HAP-1 (cell line): Measurements from ENCODE around the gene INPP5F.
"Not testable (repeated sequence)": the region's sequence is repeated elsewhere in the genome, so short reads cannot be mapped to it uniquely, and the experiment has no call there.

Experiments
- DNase-seq, 2 experiments: peaks; one replicate each; pipeline ENCODE4 v3.0.0-alpha.2; 2016 to 2020; ENCODE audit warnings: low spot score in 2 of 2
- H3K27me3 ChIP-seq: fragments of 250-450 bp; sonication (Bioruptor Pico); 2 replicates; pipeline ENCODE4 v1.5.1; 2020; ENCODE audit warnings: low read depth, mild to moderate bottlenecking, moderate library complexity
- H3K36me3 ChIP-seq: fragments of 250-450 bp; sonication (Bioruptor Pico); replicated peaks from 2 replicates; pipeline ENCODE4 v1.5.1; 2020; ENCODE audit warnings: mild to moderate bottlenecking
- H3K4me1 ChIP-seq: fragments of 250-450 bp; sonication (Bioruptor Pico); 2 replicates; pipeline ENCODE4 v1.5.1; 2020; ENCODE audit warnings: mild to moderate bottlenecking
- H3K4me3 ChIP-seq: fragments of 250-450 bp; sonication (Bioruptor Pico); 2 replicates; pipeline ENCODE4 v1.5.1; 2020; ENCODE audit warnings: mild to moderate bottlenecking, moderate library complexity
- H3K9me3 ChIP-seq: fragments of 250-450 bp; sonication (Bioruptor Pico); 2 replicates; pipeline ENCODE4 v1.5.1; 2020; ENCODE audit warnings: mild to moderate bottlenecking, moderate library complexity
- in situ Hi-C: fragments of 300-500 bp; cut with MboI; formaldehyde crosslinking; loops from 3 replicates; pipeline ENCODE4 v1.14.3; 2020; ENCODE audit warnings: low sequenced_read_pairs, inconsistent platforms, mixed read lengths

INPP5F gene

GRCh38 chr10:119693262-119693957 lies 32.4 kb upstream of the INPP5F start:
- peaks cover 3% of the 10 kb centered on the region for H3K4me1 ChIP-seq
- H3K27me3 ChIP-seq, result no peaks in the 10 kb centered on the region
- H3K9me3 ChIP-seq, result peaks cover 2% of the 10 kb centered on the region; the same call in 1 of the 2 replicates
- H3K4me3 ChIP-seq, result no peak overlapping the region
- DNase-seq, result no peak
- in situ Hi-C loops, result no loop called here
- no peaks in the 10 kb centered on the region for H3K36me3 ChIP-seq

GRCh38 chr10:119694608-119695007 lies 31.2 kb upstream of the INPP5F start:
- Histone ChIP-seq H3K27me3 (no peaks in the 10 kb centered on the region), H3K36me3 (no peaks in the 10 kb centered on the region), H3K9me3 (peaks cover 2% of the 10 kb centered on the region; the same call in 1 of the 2 replicates), H3K4me1 (no peaks in the 10 kb centered on the region), H3K4me3 (no peak overlapping the region)
- in situ Hi-C loops, result no loop called here
- DNase-seq, result no peak

GRCh38 chr10:119700321-119700954 lies 25.4 kb upstream of the INPP5F start:
- in situ Hi-C loops, result no loop called here
- Histone ChIP-seq H3K36me3 (no peaks in the 10 kb centered on the region), H3K4me3 (no peak overlapping the region), H3K9me3 (no peaks in the 10 kb centered on the region), H3K4me1 (peaks cover 7% of the 10 kb centered on the region; the same call in 1 of the 2 replicates), H3K27me3 (no peaks in the 10 kb centered on the region)
- DNase-seq, result no peak

- no peak overlapping the region for H3K4me3 ChIP-seq
- peaks cover 7% of the 10 kb centered on the region; the same call in 1 of the 2 replicates for H3K4me1 ChIP-seq
- H3K9me3 ChIP-seq, result no peaks in the 10 kb centered on the region
- H3K36me3 ChIP-seq, result no peaks in the 10 kb centered on the region
- in situ Hi-C loops, result no loop called here
- peak; percentile 54 to 67 for DNase-seq
- H3K27me3 ChIP-seq, result no peaks in the 10 kb centered on the region
These were observed 24.0 kb upstream of the INPP5F start for GRCh38 chr10:119701861-119702260.

GRCh38 chr10:119702583-119702982 lies 23.3 kb upstream of the INPP5F start:
- no peaks in the 10 kb centered on the region for H3K27me3 ChIP-seq
- no peak for DNase-seq
- no peak overlapping the region for H3K4me3 ChIP-seq
- peaks cover 7% of the 10 kb centered on the region; the same call in 1 of the 2 replicates for H3K4me1 ChIP-seq
- no peaks in the 10 kb centered on the region for H3K36me3 ChIP-seq
- in situ Hi-C loops, result no loop called here
- H3K9me3 ChIP-seq, result no peaks in the 10 kb centered on the region

GRCh38 chr10:119703903-119704508 lies 21.8 kb upstream of the INPP5F start:
- in situ Hi-C loops, result no loop called here

GRCh38 chr10:119705434-119705831 lies 20.4 kb upstream of the INPP5F start:
- H3K4me3 ChIP-seq, result no peak overlapping the region
- H3K4me1 ChIP-seq, result peaks cover 7% of the 10 kb centered on the region; the same call in 1 of the 2 replicates

More at GRCh38 chr10:119703903-119704508, 21.8 kb upstream of the INPP5F start:
- Histone ChIP-seq H3K4me3 (no peak overlapping the region), H3K4me1 (peaks cover 7% of the 10 kb centered on the region; the same call in 1 of the 2 replicates), H3K9me3 (no peaks in the 10 kb centered on the region), H3K27me3 (no peaks in the 10 kb centered on the region), H3K36me3 (no peaks in the 10 kb centered on the region)
- DNase-seq, result no peak

GRCh38 chr10:119706521-119707278 lies 19.1 kb upstream of the INPP5F start:
- Histone ChIP-seq H3K36me3 (no peaks in the 10 kb centered on the region), H3K4me3 (no peak overlapping the region), H3K9me3 (no peaks in the 10 kb centered on the region; the same call in 1 of the 2 replicates), H3K4me1 (no peaks in the 10 kb centered on the region; the same call in 1 of the 2 replicates), H3K27me3 (no peaks in the 10 kb centered on the region)
- in situ Hi-C loops, result no loop called here
- DNase-seq, result peak in 1 of 2 experiments; percentile 29

More at GRCh38 chr10:119705434-119705831, 20.4 kb upstream of the INPP5F start:
- Histone ChIP-seq H3K36me3 (no peaks in the 10 kb centered on the region), H3K27me3 (no peaks in the 10 kb centered on the region), H3K9me3 (no peaks in the 10 kb centered on the region)
- no peak for DNase-seq
- in situ Hi-C loops, result no loop called here

GRCh38 chr10:119707331-119707730 lies 18.5 kb upstream of the INPP5F start:
- H3K36me3 ChIP-seq, H3K4me3 ChIP-seq, H3K4me1 ChIP-seq, in situ Hi-C loops, H3K9me3 ChIP-seq, DNase-seq, H3K27me3 ChIP-seq: not testable (repeated sequence)

GRCh38 chr10:119710935-119711334 lies 14.9 kb upstream of the INPP5F start:
- H3K9me3 ChIP-seq, H3K4me3 ChIP-seq, H3K36me3 ChIP-seq, H3K4me1 ChIP-seq, H3K27me3 ChIP-seq, DNase-seq, in situ Hi-C loops: not testable (repeated sequence)

GRCh38 chr10:119713744-119714483 lies 11.9 kb upstream of the INPP5F start:
- Histone ChIP-seq H3K4me3 (no peak overlapping the region), H3K4me1 (no peaks in the 10 kb centered on the region), H3K27me3 (no peaks in the 10 kb centered on the region), H3K9me3 (no peaks in the 10 kb centered on the region; the same call in 1 of the 2 replicates), H3K36me3 (no peaks in the 10 kb centered on the region)
- in situ Hi-C loops, result no loop called here
- DNase-seq, result no peak

GRCh38 chr10:119714484-119714816 lies 11.4 kb upstream of the INPP5F start:
- H3K4me1 ChIP-seq, result no peaks in the 10 kb centered on the region
- DNase-seq, result no peak
- no peaks in the 10 kb centered on the region for H3K27me3 ChIP-seq
- H3K4me3 ChIP-seq, result no peak overlapping the region
- no peaks in the 10 kb centered on the region for H3K36me3 ChIP-seq
- in situ Hi-C loops, result no loop called here
- no peaks in the 10 kb centered on the region; the same call in 1 of the 2 replicates for H3K9me3 ChIP-seq
